Astrocyte of the cerebellum (primary cell): Measurements from ENCODE around the gene SLC39A11.

Source experiments
- DNase-seq: peaks from one replicate; pipeline ENCODE4 v3.0.0-alpha.2; 2011; ENCODE audit warnings: low read depth
- H3K4me3 ChIP-seq: 2 replicates; pipeline ENCODE4 v1.5.1; 2011; ENCODE audit warnings: mild to moderate bottlenecking, low read depth, low read length, moderate library complexity
- in situ Hi-C: cut with HindIII; loops from 2 replicates; pipeline ENCODE4 v1.10.0; 2017; ENCODE audit warnings: low sequenced_read_pairs
- TF ChIP-seq, protein P1 (sequence below): IDR thresholded peaks from 2 replicates; pipeline ENCODE4 v1.5.1; 2012; ENCODE audit warnings: low read length, low read depth, moderate library complexity, mild to moderate bottlenecking; ENCODE audit errors: missing control alignments

Gene SLC39A11

DNA sequence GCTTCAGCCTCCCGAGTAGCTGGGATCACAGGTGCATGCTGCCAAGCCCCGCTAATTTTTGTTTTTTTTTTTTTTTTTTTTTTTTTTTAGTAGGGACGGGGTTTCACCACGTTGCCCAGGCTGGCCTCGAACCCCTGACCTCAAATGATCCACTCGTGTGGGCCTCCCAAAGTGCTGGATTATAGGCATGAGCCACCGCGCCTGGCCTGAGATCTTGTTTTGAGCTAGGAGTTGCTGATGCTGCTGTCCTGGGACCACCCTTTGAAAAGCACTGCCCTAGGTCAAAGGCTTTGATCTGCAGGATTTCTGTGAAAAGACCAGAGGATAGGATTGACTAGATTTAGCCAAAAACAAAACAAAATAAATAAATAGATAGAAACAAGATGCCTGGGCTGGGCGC lies 798 bp upstream of the SLC39A11 start:
- TF ChIP-seq, protein P1, sequence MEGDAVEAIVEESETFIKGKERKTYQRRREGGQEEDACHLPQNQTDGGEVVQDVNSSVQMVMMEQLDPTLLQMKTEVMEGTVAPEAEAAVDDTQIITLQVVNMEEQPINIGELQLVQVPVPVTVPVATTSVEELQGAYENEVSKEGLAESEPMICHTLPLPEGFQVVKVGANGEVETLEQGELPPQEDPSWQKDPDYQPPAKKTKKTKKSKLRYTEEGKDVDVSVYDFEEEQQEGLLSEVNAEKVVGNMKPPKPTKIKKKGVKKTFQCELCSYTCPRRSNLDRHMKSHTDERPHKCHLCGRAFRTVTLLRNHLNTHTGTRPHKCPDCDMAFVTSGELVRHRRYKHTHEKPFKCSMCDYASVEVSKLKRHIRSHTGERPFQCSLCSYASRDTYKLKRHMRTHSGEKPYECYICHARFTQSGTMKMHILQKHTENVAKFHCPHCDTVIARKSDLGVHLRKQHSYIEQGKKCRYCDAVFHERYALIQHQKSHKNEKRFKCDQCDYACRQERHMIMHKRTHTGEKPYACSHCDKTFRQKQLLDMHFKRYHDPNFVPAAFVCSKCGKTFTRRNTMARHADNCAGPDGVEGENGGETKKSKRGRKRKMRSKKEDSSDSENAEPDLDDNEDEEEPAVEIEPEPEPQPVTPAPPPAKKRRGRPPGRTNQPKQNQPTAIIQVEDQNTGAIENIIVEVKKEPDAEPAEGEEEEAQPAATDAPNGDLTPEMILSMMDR, result no peak
- H3K4me3 ChIP-seq, result no peak overlapping the region
- DNase-seq, result no peak
- in situ Hi-C loops, result no loop called here

- in situ Hi-C loops, result no loop called here
- peak overlapping the region; percentile 63 for H3K4me3 ChIP-seq
- TF ChIP-seq, protein P1, result no peak
- no peak for DNase-seq
Measured at GRCh38 chr17:73091770-73092522, 542 bp downstream of the SLC39A11 start.

GRCh38 chr17:73091410-73091769 lies 1.1 kb downstream of the SLC39A11 start:
- DNase-seq, result no peak
- TF ChIP-seq, protein P1, result no peak
- no peak overlapping the region for H3K4me3 ChIP-seq
- in situ Hi-C loops, result no loop called here

DNA sequence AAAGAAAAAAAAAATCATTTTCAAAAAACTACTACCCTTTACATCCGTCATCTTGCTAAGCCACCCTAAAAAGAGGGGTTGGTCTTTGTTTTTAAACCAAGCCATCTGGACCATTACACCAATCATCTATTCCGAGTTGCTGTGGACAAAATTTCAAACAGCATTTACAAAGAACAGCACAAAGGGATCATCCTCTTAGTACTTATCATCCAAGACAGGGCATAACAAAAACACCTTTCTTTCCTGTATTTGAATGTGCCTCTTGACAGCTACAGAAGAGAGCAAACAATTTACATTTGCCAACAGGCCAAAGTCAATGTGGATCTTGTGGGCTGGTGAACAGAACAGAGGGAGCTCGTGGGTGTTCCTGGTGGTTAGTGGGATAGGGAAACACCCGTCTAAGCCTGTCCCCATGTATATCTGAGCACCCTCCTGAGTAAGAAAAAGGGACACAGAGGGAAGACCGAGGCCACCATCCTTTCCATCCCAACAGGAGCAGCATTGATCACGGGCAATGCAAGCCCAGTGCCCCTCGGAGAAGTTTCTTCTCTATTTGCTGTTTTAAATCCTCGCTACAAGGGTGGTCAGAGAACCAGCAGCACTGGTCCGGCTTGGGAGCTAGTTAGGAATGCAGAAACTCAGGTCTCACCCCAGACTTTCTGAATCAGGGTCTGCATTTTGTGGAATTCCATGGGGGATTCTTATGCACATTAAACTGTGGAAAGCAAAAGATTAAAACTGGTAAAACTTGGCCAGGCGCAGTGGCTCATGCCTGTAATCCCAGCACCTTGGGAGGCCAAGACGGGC lies 1.9 kb downstream of the SLC39A11 start:
- TF ChIP-seq, protein P1, result no peak
- DNase-seq, result no peak
- H3K4me3 ChIP-seq, result no peak overlapping the region
- in situ Hi-C loops, result no loop called here

DNA sequence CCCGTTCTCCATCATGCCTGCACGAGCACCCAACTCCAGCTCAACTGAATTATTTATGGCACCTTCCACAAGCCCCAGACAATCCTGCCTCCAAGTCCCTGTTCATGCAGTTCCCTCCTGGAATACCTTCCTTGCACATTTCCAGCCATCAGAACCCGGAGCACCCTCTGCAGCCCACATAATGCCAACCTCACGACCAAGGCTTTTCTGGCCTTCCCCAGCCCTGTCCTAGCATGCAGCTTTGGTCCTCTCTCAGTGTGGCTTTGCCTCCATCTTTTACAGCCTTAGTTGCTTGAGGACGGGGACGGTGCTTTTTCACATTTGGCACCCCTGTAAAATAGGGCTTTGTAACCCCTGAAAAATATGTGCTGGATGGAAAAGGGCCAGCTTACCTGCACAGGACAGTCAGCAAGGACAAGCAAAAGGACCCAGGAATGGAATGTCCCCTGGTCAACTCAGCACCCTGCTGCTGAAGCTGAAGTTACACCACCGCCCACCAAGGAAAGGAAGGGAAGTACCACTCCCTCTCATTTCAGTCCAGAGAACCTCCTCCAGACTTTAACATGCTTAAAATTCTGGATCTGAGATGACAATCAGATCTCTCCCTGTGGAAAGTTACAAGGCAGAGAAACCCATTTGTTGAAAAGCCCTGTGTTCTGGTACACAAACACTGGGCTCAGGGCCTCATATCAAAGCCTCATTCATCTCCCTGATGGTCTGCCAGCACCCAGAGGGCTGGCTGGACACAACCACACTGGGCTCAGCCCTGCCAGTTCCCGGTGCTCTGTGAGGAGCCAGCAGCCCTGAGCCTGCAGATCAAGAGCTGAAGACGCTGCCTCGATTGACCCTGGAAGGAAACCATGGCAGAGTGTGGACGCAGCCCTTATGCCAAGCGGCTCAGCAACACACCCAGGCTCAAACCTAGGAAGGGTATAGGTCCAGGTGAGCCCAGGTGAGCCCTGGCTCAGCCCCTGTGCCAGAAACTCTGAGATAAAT lies 2.9 kb downstream of the SLC39A11 start:
- no peak overlapping the region for H3K4me3 ChIP-seq
- no peak for DNase-seq
- in situ Hi-C loops, result no loop called here
- TF ChIP-seq, protein P1, result no peak

GRCh38 chr17:73088561-73088960 lies 3.9 kb downstream of the SLC39A11 start:
- no peak overlapping the region for H3K4me3 ChIP-seq
- in situ Hi-C loops, result no loop called here
- TF ChIP-seq, protein P1, result no peak
- no peak for DNase-seq
